ENCODE results near the gene FNIP1. TPM values are rescaled to one million over a fixed set of nuclear protein-coding genes. Genes with fewer than 3 reads are reported as not detected.

The FNIP1 gene
- total and polyA plus RNA-seq, 9 of the 15 experiments (the other 6 are each of a cell fraction or from before 2014, with no cell fraction given): 5.0 to 32.8 (median 18.4) TPM

GRCh38 chr5:131634996-131635683 is 161.7 kb downstream of the FNIP1 start, which contains the start of gene RAPGEF6 (continued):
- TF ChIP-seq NCOA1 (IDR thresholded peaks at IDR 0.05; ENCODE audit: low read depth) (no peak), SRSF9 (IDR thresholded peaks at IDR 0.05; ENCODE audit: borderline replicate concordance, low read depth, low read length) (no peak), BRF2 (IDR thresholded peaks at IDR 0.05; ENCODE audit: borderline replicate concordance, insufficient read depth, insufficient read length) (no peak), MTF1 (CRISPR knock-in tag; IDR thresholded peaks at IDR 0.05; ENCODE audit: borderline replicate concordance) (no peak), PREB (CRISPR knock-in tag; IDR thresholded peaks at IDR 0.05) (no peak), FIP1L1 (IDR thresholded peaks at IDR 0.05; ENCODE audit: low read depth, low read length, poor library complexity, severe bottlenecking) (no peak), ZBTB11 (CRISPR knock-in tag; IDR thresholded peaks at IDR 0.05) (peak in 2 of 3 experiments; percentile 58 to 93; a peak in 4 of 6 replicates), ZNF584 (CRISPR knock-in tag; IDR thresholded peaks at IDR 0.05; ENCODE audit: low read depth) (no peak), MEF2D (tag; conservative IDR thresholded peaks at IDR 0.05; ENCODE audit: low read depth) (peak; percentile 88), FOXJ2 (tag; IDR thresholded peaks at IDR 0.05) (no peak), ZNF830 (CRISPR knock-in tag; IDR thresholded peaks at IDR 0.05) (0 out of 2 replicates have a peak, but pooled peaks have one; percentile 18), HES1 (IDR thresholded peaks at IDR 0.05; ENCODE audit: low read depth) (no peak), NKRF (IDR thresholded peaks at IDR 0.05; ENCODE audit: borderline replicate concordance) (peak; percentile 86; the same call in 1 of the 2 replicates), SMAD3 (CRISPR knock-in tag; conservative IDR thresholded peaks at IDR 0.05) (no peak), E2F6 (IDR thresholded peaks at IDR 0.05; ENCODE audit: borderline replicate concordance in 1 of 2, extremely low read depth in 1 of 2, insufficient read depth in 1 of 2, insufficient read length in 1 of 2, low read depth in 1 of 2, low read length in 1 of 2, poor library complexity in 1 of 2, severe bottlenecking in 1 of 2) (peak; percentile 69 to 77), ADNP (tag; IDR thresholded peaks at IDR 0.05) (no peak)

Data from K562 (cell line).